ENCODE results near the gene FOXO4.

DNA sequence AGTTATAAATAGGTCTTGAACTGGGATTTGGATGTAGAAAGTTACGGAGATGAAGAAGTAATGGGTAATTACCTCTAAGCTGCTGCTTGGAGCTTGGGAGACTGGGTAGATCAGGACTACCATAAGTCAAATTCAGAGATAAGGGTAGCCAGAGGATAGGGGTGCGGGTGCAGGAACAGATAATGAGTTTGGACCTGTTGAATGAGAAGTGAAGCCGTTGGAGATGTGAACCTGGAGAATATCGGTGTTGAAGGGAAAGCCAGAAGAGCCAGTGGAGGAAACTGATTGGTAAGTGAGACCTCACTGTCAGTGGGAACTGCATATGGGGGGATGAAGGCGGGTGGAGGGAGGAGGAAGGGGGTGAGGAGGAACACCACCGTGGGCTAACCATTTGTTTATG lies 618 bp upstream of the FOXO4 start:
- TF ChIP-seq, protein P1, sequence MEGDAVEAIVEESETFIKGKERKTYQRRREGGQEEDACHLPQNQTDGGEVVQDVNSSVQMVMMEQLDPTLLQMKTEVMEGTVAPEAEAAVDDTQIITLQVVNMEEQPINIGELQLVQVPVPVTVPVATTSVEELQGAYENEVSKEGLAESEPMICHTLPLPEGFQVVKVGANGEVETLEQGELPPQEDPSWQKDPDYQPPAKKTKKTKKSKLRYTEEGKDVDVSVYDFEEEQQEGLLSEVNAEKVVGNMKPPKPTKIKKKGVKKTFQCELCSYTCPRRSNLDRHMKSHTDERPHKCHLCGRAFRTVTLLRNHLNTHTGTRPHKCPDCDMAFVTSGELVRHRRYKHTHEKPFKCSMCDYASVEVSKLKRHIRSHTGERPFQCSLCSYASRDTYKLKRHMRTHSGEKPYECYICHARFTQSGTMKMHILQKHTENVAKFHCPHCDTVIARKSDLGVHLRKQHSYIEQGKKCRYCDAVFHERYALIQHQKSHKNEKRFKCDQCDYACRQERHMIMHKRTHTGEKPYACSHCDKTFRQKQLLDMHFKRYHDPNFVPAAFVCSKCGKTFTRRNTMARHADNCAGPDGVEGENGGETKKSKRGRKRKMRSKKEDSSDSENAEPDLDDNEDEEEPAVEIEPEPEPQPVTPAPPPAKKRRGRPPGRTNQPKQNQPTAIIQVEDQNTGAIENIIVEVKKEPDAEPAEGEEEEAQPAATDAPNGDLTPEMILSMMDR (IDR thresholded peaks at IDR 0.05): no peak
- no peak for TF ChIP-seq POLR2A (IDR thresholded peaks at IDR 0.05)
